GM19467 (cell line): ENCODE results near the gene LCE6A.

Experiments used
- ATAC-seq: cut with Tn5 transposase; IDR thresholded peaks from one replicate; pipeline ENCODE4 v1.9.1; 2021; ENCODE audit warnings: mild to moderate bottlenecking, moderate library complexity; ENCODE audit not compliant: unreplicated experiment

The LCE6A gene

DNA sequence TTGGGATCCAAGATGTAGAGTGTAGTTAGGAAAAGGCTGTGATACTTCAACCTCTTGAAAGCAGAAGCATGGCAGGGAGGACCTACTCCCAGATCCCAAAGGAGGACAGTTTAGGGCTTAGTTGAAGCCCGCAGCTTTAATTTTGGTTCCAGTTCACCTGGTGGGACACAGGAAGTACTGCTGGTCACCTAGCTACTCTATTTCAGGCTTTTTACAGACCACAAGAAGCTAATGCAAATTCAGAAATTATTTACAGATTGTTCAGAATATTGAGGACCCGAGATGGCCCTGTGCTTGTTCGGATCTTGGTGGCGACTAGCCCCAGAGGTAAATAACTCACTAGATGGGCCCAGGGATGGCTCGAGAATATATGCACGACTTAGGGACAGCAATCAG, 29.1 kb downstream of the LCE6A start:
- ATAC-seq: no peak

DNA sequence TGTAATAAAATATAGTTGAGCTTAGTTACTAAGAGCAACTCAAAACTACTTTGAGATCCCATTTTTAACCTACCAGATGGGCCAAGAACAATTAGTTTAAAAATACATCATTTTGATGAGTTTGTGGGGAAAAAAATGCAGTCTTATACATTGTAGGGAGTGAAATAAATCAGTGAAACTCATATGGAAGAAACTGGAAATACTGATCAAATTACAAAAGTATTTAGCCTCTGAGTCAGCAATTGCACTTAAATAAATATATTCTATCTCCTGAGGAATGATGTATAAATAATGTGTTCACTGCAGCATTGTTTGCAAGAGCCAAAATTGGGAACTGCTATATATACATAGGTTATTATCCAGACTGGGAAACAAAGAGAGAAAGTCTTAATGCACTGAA, 30.8 kb downstream of the LCE6A start:
- no peak for ATAC-seq

DNA sequence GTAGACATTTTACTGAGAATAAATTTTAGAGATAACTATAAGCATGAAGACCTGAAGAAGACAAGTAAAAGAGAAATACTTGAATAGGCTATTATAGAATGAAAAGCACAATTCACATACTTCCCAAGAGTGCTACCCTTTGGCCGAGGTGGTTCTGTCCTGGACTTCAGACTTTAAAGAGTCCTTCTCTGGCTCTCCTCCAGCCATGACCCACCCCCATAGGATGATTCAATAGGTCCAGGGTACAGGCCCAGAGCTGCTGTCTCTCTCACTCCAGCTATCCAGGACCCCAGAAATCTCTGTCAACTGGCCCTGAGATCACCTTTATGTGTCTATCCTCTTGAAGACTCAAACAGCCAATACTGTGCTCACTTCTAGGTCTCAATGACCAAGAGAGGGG, 34.2 kb downstream of the LCE6A start:
- no peak for ATAC-seq

- ATAC-seq: no peak
These were observed 35.4 kb downstream of the LCE6A start, which contains the start of gene SMCP for GRCh38 chr1:152878042-152878441. Gene SMCP (plus strand): TSS chr1:152878322. CDS start chr1:152884423, 6,101 bp downstream.

GRCh38 chr1:152879559-152880198, 37.0 kb downstream of the LCE6A start:
- no peak for ATAC-seq

- ATAC-seq: no peak
These were observed 37.7 kb downstream of the LCE6A start for GRCh38 chr1:152880316-152880715.

GRCh38 chr1:152880907-152881306, 38.3 kb downstream of the LCE6A start:
- no peak for ATAC-seq

- ATAC-seq: no peak
These were observed 41.4 kb downstream of the LCE6A start for GRCh38 chr1:152884085-152884484.

DNA sequence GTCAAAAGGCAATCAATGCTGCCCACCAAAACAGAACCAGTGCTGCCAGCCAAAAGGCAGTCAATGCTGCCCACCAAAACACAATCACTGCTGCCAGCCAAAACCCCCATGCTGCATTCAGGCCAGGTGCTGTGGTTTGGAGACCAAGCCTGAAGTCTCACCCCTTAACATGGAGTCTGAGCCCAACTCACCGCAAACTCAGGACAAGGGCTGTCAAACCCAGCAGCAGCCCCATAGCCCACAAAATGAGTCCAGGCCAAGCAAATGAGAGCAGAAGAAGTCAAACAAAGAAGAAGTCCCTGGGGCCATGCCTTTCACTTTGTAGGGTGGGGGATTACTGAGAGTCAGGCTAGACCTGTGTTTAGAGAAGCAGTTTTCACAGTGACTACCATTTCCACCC, 41.9 kb downstream of the LCE6A start:
- ATAC-seq: no peak

DNA sequence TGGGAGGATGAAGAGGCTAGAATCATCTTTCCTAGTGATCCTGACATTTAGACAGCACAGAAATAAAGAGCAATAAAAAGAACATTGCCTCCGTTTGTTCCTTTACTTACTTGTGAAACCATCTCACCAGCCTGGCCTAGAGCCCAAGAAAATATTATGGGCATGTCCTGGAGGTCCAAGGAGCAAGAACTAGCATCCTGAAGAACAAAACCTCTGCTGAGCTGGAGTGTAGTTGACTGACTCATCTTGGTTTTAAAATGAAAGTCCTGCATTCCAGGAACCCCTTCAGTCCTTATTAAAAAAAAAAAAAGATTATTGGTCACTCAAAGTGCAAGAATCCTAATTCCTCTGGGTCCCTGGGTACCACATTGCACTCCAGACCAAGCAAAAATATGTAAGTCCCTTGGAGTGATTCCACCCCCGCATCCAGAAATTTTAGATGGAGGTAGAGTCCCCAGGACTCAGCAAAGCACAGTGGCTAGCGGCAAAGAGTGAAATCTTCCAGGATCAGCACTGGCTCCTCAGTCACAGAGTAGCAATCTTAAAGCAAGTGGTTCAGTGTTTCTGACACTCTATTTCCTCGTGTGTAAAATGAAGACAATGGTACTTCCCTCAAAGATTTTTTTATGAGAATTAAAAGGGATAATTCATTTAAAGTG, 42.4 kb downstream of the LCE6A start:
- no peak for ATAC-seq

- ATAC-seq: no peak
These were observed 43.4 kb downstream of the LCE6A start for GRCh38 chr1:152886085-152886484.

DNA sequence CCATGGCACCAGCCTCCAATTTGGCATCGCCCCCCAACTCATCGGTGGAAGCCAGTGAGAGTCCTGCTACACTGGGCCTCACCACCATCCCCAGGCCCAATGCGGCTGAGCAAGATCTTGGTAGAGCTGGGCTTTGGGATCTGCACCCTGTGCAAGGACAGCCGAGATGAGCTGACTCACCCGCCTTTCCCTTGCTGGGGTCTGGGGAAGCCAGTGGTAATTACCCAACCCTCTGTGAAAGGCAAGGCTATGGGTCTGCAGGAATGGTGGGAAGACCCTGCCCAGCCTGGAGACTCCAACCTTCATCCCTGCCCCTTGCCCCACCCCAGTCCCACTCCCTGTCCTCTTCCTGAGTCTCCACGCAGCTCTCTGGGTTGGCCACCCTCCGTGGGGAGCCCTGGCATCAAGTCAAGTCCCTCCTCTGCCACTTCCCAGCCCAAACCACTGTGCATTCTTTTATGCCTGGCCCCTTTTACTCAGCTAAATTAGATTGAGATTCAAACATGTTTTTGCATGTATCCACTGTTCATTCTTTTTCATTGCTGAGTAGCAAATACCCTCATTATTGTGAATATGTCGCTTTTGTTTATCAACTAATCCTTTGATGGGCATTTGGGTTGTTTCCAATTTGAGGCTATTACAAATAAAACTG, 44.2 kb downstream of the LCE6A start:
- ATAC-seq: no peak

GRCh38 chr1:152888126-152888525, 45.5 kb downstream of the LCE6A start:
- ATAC-seq: no peak
